Loucy (cell line): ENCODE results near the gene CACNA2D1.

Source experiments
- H2AFZ ChIP-seq: fragments of 200-600 bp; sonication (generic); 2 replicates; pipeline ENCODE4 v1.6.0; 2016; ENCODE audit warnings: antibody characterized with exemption, mild to moderate bottlenecking, low read length, moderate library complexity
- H3F3A ChIP-seq: fragments of 200-600 bp; 2 replicates; pipeline ENCODE4 v1.6.0; 2016; ENCODE audit warnings: antibody characterized with exemption, low read depth, mild to moderate bottlenecking
- H3K27me3 ChIP-seq: fragments of 200-600 bp; sonication (generic); 2 replicates; pipeline ENCODE4 v1.6.1; 2014; ENCODE audit warnings: low read length, mild to moderate bottlenecking; ENCODE audit not compliant: insufficient read depth, poor library complexity, severe bottlenecking
- H3K36me3 ChIP-seq: fragments of 200-600 bp; sonication (generic); 2 replicates; pipeline ENCODE4 v1.6.1; 2016; ENCODE audit warnings: low read length; ENCODE audit not compliant: insufficient read depth
- H3K4me1 ChIP-seq: fragments of 200-600 bp; sonication (generic); 2 replicates; pipeline ENCODE4 v1.5.1; 2014; ENCODE audit warnings: low read length, mild to moderate bottlenecking; ENCODE audit not compliant: insufficient read depth, poor library complexity, severe bottlenecking
- H3K4me2 ChIP-seq: fragments of 200-600 bp; sonication (generic); 2 replicates; pipeline ENCODE4 v1.6.0; 2014; ENCODE audit warnings: antibody characterized with exemption, low read length, low read depth, mild to moderate bottlenecking; ENCODE audit not compliant: poor library complexity, severe bottlenecking
- H3K4me3 ChIP-seq: fragments of 200-600 bp; sonication (generic); 2 replicates; pipeline ENCODE4 v1.5.1; 2014; ENCODE audit warnings: low read length, mild to moderate bottlenecking, mixed read lengths; ENCODE audit not compliant: poor library complexity, severe bottlenecking
- H3K79me2 ChIP-seq: fragments of 200-600 bp; sonication (generic); 2 replicates; pipeline ENCODE4 v1.6.1; 2014; ENCODE audit warnings: low read length; ENCODE audit not compliant: insufficient read depth
- H3K9ac ChIP-seq: fragments of 200-600 bp; sonication (generic); 2 replicates; pipeline ENCODE4 v1.6.0; 2014; ENCODE audit warnings: mild to moderate bottlenecking, low read depth, low read length, moderate library complexity; ENCODE audit not compliant: poor library complexity, severe bottlenecking
- H3K9me2 ChIP-seq: fragments of 200-600 bp; sonication (generic); replicated peaks from 2 replicates; pipeline ENCODE4 v1.6.1; 2016; ENCODE audit warnings: low read depth, low read length, mixed read lengths
- H3K9me3 ChIP-seq: fragments of 200-600 bp; sonication (generic); 2 replicates; pipeline ENCODE4 v1.6.1; 2014; ENCODE audit warnings: mild to moderate bottlenecking, antibody characterized with exemption, low read length, low read depth; ENCODE audit not compliant: insufficient read depth
- H4K20me1 ChIP-seq: fragments of 200-600 bp; sonication (generic); 2 replicates; pipeline ENCODE4 v1.6.0; 2014; ENCODE audit warnings: antibody characterized with exemption, low read length, mild to moderate bottlenecking; ENCODE audit not compliant: insufficient read depth, poor library complexity, severe bottlenecking
- CTCF ChIP-seq: fragments of 200-600 bp; sonication (generic); conservative IDR thresholded peaks from 2 replicates; pipeline ENCODE4 v1.5.1; 2014; ENCODE audit warnings: mild to moderate bottlenecking, antibody characterized with exemption, low read length
- EZH2phosphoT487 ChIP-seq: fragments of 200-600 bp; IDR thresholded peaks from 2 replicates; pipeline ENCODE4 v1.6.1; 2018; ENCODE audit warnings: antibody characterized with exemption, mild to moderate bottlenecking, moderate library complexity, borderline replicate concordance

The CACNA2D1 gene

GRCh38 chr7:82430500-82431465 is 12.8 kb downstream of the CACNA2D1 start:
- Histone ChIP-seq H3K9ac (no peak overlapping the region), H4K20me1 (no peaks in the 10 kb centered on the region), H3K4me3 (no peak overlapping the region), H3K79me2 (no peaks in the 10 kb centered on the region), H3K27me3 (no peaks in the 10 kb centered on the region), H3K36me3 (no peaks in the 10 kb centered on the region), H3F3A (no peaks in the 10 kb centered on the region), H3K4me1 (no peaks in the 10 kb centered on the region), H3K4me2 (no peak overlapping the region), H3K9me3 (no peaks in the 10 kb centered on the region), H2AFZ (no peak overlapping the region), H3K9me2 (peaks cover 4% of the 10 kb centered on the region; the same call in 1 of the 2 replicates)
- no peak for TF ChIP-seq EZH2phosphoT487

DNA sequence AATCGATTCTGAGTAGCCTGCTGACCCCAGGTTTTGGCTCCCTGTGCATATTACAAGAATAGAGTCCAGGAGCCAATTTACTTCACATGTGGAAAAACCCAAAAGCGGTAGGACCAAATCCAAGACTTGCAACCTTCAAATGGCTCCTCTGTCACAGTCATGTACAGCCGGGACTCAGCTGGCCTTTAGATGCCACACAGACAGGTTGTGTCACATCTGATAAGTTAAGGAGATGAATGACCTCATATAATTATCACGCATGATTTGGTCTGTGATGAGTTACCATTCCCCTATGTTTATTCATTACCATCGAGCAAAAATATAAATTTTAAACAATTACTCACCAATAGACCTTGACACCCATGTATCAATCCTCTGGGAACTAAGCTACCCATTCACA is 14.2 kb downstream of the CACNA2D1 start:
- H3K27me3 ChIP-seq = no peaks in the 10 kb centered on the region
- no peak overlapping the region for H3K9ac ChIP-seq
- no peaks in the 10 kb centered on the region for H3K79me2 ChIP-seq
- H2AFZ ChIP-seq = no peak overlapping the region
- H3K9me2 ChIP-seq = peaks cover 4% of the 10 kb centered on the region; the same call in 1 of the 2 replicates
- H3K4me1 ChIP-seq = no peaks in the 10 kb centered on the region
- no peak overlapping the region for H3K4me2 ChIP-seq
- no peak overlapping the region for H3K4me3 ChIP-seq
- no peaks in the 10 kb centered on the region for H4K20me1 ChIP-seq
- H3K9me3 ChIP-seq = no peaks in the 10 kb centered on the region
- no peaks in the 10 kb centered on the region for H3F3A ChIP-seq
- H3K36me3 ChIP-seq = no peaks in the 10 kb centered on the region
- TF ChIP-seq CTCF (no peak), EZH2phosphoT487 (no peak)

DNA sequence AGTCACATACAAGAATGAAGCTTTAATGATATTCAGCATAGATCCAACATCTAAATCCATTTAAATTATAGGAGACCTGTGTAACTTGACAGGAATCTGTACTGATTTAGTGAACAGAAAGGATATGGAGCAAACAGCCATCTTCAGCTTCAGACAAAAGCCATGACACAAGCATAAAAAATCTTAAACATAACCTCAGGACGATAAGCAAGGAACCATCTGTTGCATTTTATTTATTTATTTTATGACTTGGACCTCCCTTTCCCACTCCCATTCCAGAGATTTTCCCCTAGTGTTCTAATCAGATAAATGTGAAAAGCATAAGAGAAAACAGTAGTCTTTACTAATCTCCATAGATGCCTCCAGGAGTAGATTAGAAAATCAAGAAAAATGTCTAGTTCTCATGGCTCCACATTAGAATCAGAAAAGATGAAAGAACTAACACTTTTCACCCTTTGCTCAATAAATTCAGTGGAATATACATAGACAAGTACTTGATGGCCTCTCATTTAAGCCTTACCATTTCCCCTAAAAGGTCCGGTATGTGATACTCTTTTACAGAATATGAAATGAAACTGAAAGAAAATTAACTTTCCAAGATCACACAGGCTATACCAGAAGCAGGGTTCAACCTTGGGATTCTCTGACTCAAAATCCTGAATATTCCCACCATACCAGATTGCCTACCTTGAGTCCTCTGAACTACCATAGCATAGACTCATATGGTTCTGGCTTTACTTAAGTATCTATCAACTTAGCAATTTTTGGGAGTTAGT is 15.2 kb downstream of the CACNA2D1 start:
- H3K9ac ChIP-seq = no peak overlapping the region
- no peak overlapping the region for H3K4me2 ChIP-seq
- H3K4me3 ChIP-seq = no peak overlapping the region
- H2AFZ ChIP-seq = no peak overlapping the region
- H3K9me2 ChIP-seq = no peaks in the 10 kb centered on the region
- H3K36me3 ChIP-seq = no peaks in the 10 kb centered on the region
- H3K79me2 ChIP-seq = no peaks in the 10 kb centered on the region
- no peaks in the 10 kb centered on the region for H3K27me3 ChIP-seq
- H4K20me1 ChIP-seq = no peaks in the 10 kb centered on the region
- H3K9me3 ChIP-seq = no peaks in the 10 kb centered on the region
- no peaks in the 10 kb centered on the region for H3F3A ChIP-seq
- H3K4me1 ChIP-seq = no peaks in the 10 kb centered on the region
- TF ChIP-seq EZH2phosphoT487 = no peak
- TF ChIP-seq CTCF = no peak
